ENCODE measurements around the gene CA10. TPM values are rescaled to one million over a fixed set of nuclear protein-coding genes. Genes with fewer than 3 reads are reported as not detected.

CA10 gene
- total and polyA plus RNA-seq, 2 experiments from 2014 or later: not detected

GRCh38 chr17:51913491-51914205 is 244.9 kb downstream of the CA10 start:
- in situ Hi-C loops (cut with MboI): no loop called here

GRCh38 chr17:51912939-51913338 is 245.6 kb downstream of the CA10 start:
- WGBS, 2 experiments (ENCODE audit: low coverage in 1 of 2, low lambda C conversion rate in 2 of 2, missing lambda C conversion rate in 2 of 2): 2 to 3% methylated on average over 2 of the region's 2 CpGs
- Histone ChIP-seq H3K9me3 (ENCODE audit: low read depth) (no peaks in the 10 kb centered on the region), H2AFZ (no peak overlapping the region), H3F3A (ENCODE audit: insufficient read depth) (no peaks in the 10 kb centered on the region), H3K36me3 (ENCODE audit: low read depth) (no peaks in the 10 kb centered on the region), H3K4me2 (ENCODE audit: unreplicated experiment) (no peak overlapping the region), H3K79me2 (ENCODE audit: insufficient read depth) (no peaks in the 10 kb centered on the region), H3K4me1 (ENCODE audit: insufficient read depth) (no peaks in the 10 kb centered on the region), H3K9me2 (ENCODE audit: insufficient read depth) (no peaks in the 10 kb centered on the region), H3K27me3 (replicated peaks; ENCODE audit: insufficient read depth) (no peaks in the 10 kb centered on the region), H4K20me1 (ENCODE audit: insufficient read depth) (no peaks in the 10 kb centered on the region), H3K27ac (no peak overlapping the region), H3K9ac (no peak overlapping the region), H3K4me3 (no peak overlapping the region)
- DNase-seq: no peak
- in situ Hi-C loops (cut with MboI): no loop called here
- TF ChIP-seq EZH2phosphoT487 (IDR thresholded peaks at IDR 0.05; ENCODE audit: insufficient read depth, low read depth): no peak
- no peak for TF ChIP-seq EZH2 (IDR thresholded peaks at IDR 0.05; ENCODE audit: insufficient read depth, poor library complexity, severe bottlenecking)

More at GRCh38 chr17:51913491-51914205, 244.9 kb downstream of the CA10 start:
- no peaks in the 10 kb centered on the region for H3K9me2 ChIP-seq (ENCODE audit: insufficient read depth)
- H3K4me1 ChIP-seq (ENCODE audit: insufficient read depth): no peaks in the 10 kb centered on the region
- TF ChIP-seq EZH2phosphoT487 (IDR thresholded peaks at IDR 0.05; ENCODE audit: insufficient read depth, low read depth): no peak
- no peak for TF ChIP-seq EZH2 (IDR thresholded peaks at IDR 0.05; ENCODE audit: insufficient read depth, poor library complexity, severe bottlenecking)
- no peak overlapping the region for H3K4me3 ChIP-seq
- no peak overlapping the region for H3K9ac ChIP-seq
- H4K20me1 ChIP-seq (ENCODE audit: insufficient read depth): no peaks in the 10 kb centered on the region
- DNase-seq: no peak
- WGBS, 2 experiments (ENCODE audit: low coverage in 1 of 2, low lambda C conversion rate in 2 of 2, missing lambda C conversion rate in 2 of 2): 5 to 19% methylated on average over 4 of the region's 4 CpGs
- no peaks in the 10 kb centered on the region for H3F3A ChIP-seq (ENCODE audit: insufficient read depth)
- H2AFZ ChIP-seq: no peak overlapping the region
- H3K36me3 ChIP-seq (ENCODE audit: low read depth): no peaks in the 10 kb centered on the region
- H3K79me2 ChIP-seq (ENCODE audit: insufficient read depth): no peaks in the 10 kb centered on the region
- no peaks in the 10 kb centered on the region for H3K9me3 ChIP-seq (ENCODE audit: low read depth)
- no peak overlapping the region for H3K27ac ChIP-seq
- H3K27me3 ChIP-seq (replicated peaks; ENCODE audit: insufficient read depth): no peaks in the 10 kb centered on the region
- H3K4me2 ChIP-seq (ENCODE audit: unreplicated experiment): no peak overlapping the region

- Histone ChIP-seq H2AFZ (no peak overlapping the region), H3K4me3 (no peak overlapping the region), H3F3A (ENCODE audit: insufficient read depth) (no peaks in the 10 kb centered on the region), H3K36me3 (ENCODE audit: low read depth) (no peaks in the 10 kb centered on the region), H4K20me1 (ENCODE audit: insufficient read depth) (no peaks in the 10 kb centered on the region), H3K9ac (no peak overlapping the region), H3K4me1 (ENCODE audit: insufficient read depth) (no peaks in the 10 kb centered on the region), H3K27me3 (replicated peaks; ENCODE audit: insufficient read depth) (no peaks in the 10 kb centered on the region), H3K4me2 (ENCODE audit: unreplicated experiment) (no peak overlapping the region), H3K9me3 (ENCODE audit: low read depth) (no peaks in the 10 kb centered on the region), H3K27ac (no peak overlapping the region), H3K9me2 (ENCODE audit: insufficient read depth) (no peaks in the 10 kb centered on the region), H3K79me2 (ENCODE audit: insufficient read depth) (no peaks in the 10 kb centered on the region)
- in situ Hi-C loops (cut with MboI): no loop called here
- no peak for TF ChIP-seq EZH2phosphoT487 (IDR thresholded peaks at IDR 0.05; ENCODE audit: insufficient read depth, low read depth)
- TF ChIP-seq EZH2 (IDR thresholded peaks at IDR 0.05; ENCODE audit: insufficient read depth, poor library complexity, severe bottlenecking): no peak
- WGBS, 2 experiments (ENCODE audit: low coverage in 1 of 2, low lambda C conversion rate in 2 of 2, missing lambda C conversion rate in 2 of 2): 19 to 27% methylated on average over 6 of the region's 6 CpGs
- no peak for DNase-seq
Measured at GRCh38 chr17:51911237-51911636, 247.3 kb downstream of the CA10 start.

- Histone ChIP-seq H3F3A (ENCODE audit: insufficient read depth) (no peaks in the 10 kb centered on the region), H3K27ac (no peak overlapping the region), H3K4me1 (ENCODE audit: insufficient read depth) (no peaks in the 10 kb centered on the region), H3K36me3 (ENCODE audit: low read depth) (no peaks in the 10 kb centered on the region), H3K9me3 (ENCODE audit: low read depth) (no peaks in the 10 kb centered on the region), H2AFZ (no peak overlapping the region), H3K27me3 (replicated peaks; ENCODE audit: insufficient read depth) (no peaks in the 10 kb centered on the region), H3K9me2 (ENCODE audit: insufficient read depth) (no peaks in the 10 kb centered on the region), H3K79me2 (ENCODE audit: insufficient read depth) (no peaks in the 10 kb centered on the region), H3K9ac (no peak overlapping the region), H4K20me1 (ENCODE audit: insufficient read depth) (no peaks in the 10 kb centered on the region), H3K4me3 (no peak overlapping the region), H3K4me2 (ENCODE audit: unreplicated experiment) (no peak overlapping the region)
- DNase-seq: no peak
- in situ Hi-C loops (cut with MboI): no loop called here
- TF ChIP-seq EZH2 (IDR thresholded peaks at IDR 0.05; ENCODE audit: insufficient read depth, poor library complexity, severe bottlenecking) (no peak), EZH2phosphoT487 (IDR thresholded peaks at IDR 0.05; ENCODE audit: insufficient read depth, low read depth) (no peak)
- WGBS, 2 experiments (ENCODE audit: low coverage in 1 of 2, low lambda C conversion rate in 2 of 2, missing lambda C conversion rate in 2 of 2): 1 to 2% methylated on average over 3 of the region's 3 CpGs
Measured at GRCh38 chr17:51909971-51910370, 248.5 kb downstream of the CA10 start.
